ENCODE results near the gene PRKAR2A.

DNA sequence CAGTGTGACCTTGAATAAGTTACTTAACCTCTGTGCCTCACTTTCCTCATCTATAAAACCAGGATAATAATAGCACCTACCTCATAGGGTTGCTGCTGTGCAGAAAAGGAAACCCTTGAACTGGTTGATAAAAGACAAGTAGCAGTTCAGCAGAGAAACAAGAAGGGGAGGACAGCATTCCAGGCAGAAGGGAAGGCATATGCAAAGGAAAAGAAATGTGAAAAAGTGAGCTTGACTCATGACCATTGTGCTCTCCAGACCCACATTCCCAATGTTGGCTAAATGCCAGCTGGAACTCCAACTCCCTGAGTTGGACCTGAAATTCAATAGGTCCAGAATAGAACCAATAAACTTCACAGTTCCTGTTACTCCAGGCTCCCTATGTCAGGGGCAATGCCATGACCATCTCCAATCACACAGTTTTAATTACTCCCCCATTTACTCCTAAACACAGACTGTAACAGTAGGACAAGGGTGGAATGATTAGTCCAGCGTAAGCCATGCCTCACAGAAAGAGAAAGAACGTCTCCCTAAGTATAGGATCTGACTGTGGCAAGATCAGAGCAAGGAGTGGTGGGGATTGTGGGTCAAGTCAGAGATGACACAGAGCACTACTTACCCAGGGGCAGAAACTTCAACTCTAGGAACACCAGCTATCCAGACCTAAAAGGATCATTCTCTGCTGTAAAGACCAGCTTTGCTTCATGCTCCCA lies 26.9 kb downstream of the PRKAR2A start:
- TF ChIP-seq SP1 (IDR thresholded peaks at IDR 0.05) (no peak), HNF4A (conservative IDR thresholded peaks at IDR 0.05) (no peak), ZBTB33 (IDR thresholded peaks at IDR 0.05) (no peak)
- TF ChIP-seq, protein P1, sequence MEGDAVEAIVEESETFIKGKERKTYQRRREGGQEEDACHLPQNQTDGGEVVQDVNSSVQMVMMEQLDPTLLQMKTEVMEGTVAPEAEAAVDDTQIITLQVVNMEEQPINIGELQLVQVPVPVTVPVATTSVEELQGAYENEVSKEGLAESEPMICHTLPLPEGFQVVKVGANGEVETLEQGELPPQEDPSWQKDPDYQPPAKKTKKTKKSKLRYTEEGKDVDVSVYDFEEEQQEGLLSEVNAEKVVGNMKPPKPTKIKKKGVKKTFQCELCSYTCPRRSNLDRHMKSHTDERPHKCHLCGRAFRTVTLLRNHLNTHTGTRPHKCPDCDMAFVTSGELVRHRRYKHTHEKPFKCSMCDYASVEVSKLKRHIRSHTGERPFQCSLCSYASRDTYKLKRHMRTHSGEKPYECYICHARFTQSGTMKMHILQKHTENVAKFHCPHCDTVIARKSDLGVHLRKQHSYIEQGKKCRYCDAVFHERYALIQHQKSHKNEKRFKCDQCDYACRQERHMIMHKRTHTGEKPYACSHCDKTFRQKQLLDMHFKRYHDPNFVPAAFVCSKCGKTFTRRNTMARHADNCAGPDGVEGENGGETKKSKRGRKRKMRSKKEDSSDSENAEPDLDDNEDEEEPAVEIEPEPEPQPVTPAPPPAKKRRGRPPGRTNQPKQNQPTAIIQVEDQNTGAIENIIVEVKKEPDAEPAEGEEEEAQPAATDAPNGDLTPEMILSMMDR (IDR thresholded peaks at IDR 0.05; ENCODE audit: low read depth, low read length, missing input control): no peak
- TF ChIP-seq, protein P2, sequence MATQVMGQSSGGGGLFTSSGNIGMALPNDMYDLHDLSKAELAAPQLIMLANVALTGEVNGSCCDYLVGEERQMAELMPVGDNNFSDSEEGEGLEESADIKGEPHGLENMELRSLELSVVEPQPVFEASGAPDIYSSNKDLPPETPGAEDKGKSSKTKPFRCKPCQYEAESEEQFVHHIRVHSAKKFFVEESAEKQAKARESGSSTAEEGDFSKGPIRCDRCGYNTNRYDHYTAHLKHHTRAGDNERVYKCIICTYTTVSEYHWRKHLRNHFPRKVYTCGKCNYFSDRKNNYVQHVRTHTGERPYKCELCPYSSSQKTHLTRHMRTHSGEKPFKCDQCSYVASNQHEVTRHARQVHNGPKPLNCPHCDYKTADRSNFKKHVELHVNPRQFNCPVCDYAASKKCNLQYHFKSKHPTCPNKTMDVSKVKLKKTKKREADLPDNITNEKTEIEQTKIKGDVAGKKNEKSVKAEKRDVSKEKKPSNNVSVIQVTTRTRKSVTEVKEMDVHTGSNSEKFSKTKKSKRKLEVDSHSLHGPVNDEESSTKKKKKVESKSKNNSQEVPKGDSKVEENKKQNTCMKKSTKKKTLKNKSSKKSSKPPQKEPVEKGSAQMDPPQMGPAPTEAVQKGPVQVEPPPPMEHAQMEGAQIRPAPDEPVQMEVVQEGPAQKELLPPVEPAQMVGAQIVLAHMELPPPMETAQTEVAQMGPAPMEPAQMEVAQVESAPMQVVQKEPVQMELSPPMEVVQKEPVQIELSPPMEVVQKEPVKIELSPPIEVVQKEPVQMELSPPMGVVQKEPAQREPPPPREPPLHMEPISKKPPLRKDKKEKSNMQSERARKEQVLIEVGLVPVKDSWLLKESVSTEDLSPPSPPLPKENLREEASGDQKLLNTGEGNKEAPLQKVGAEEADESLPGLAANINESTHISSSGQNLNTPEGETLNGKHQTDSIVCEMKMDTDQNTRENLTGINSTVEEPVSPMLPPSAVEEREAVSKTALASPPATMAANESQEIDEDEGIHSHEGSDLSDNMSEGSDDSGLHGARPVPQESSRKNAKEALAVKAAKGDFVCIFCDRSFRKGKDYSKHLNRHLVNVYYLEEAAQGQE (IDR thresholded peaks at IDR 0.05): no peak
- TF ChIP-seq, protein P3, sequence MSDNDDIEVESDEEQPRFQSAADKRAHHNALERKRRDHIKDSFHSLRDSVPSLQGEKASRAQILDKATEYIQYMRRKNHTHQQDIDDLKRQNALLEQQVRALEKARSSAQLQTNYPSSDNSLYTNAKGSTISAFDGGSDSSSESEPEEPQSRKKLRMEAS (IDR thresholded peaks at IDR 0.05): no peak
- TF ChIP-seq, protein P4, sequence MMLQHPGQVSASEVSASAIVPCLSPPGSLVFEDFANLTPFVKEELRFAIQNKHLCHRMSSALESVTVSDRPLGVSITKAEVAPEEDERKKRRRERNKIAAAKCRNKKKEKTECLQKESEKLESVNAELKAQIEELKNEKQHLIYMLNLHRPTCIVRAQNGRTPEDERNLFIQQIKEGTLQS (IDR thresholded peaks at IDR 0.05): no peak

All from liver (tissue), 3 donors.